Epithelial cell of proximal tubule (primary cell): ENCODE measurements around the gene PRKAR1A. TPM values are rescaled to one million over a fixed set of nuclear protein-coding genes. Genes with fewer than 3 reads are reported as not detected.

Experiments
- DNase-seq: peaks from one replicate; pipeline ENCODE4 v3.0.0-alpha.2; 2011; ENCODE audit warnings: low read depth
- H3K4me3 ChIP-seq: 2 replicates; pipeline ENCODE4 v1.5.1; 2011; ENCODE audit warnings: low read depth, mild to moderate bottlenecking, low read length
- total RNA-seq: library from RNA; depleted of rRNA; stranded (reverse); fragments of >200 nt; gene quantifications from 2 replicates; pipeline ENCODE4 v1.2.3, GENCODE V29; 2015
- TF ChIP-seq, protein P1 (sequence below): conservative IDR thresholded peaks from 2 replicates; pipeline ENCODE4 v1.5.1; 2012; ENCODE audit warnings: low read depth, mild to moderate bottlenecking, low read length

The PRKAR1A gene
- total RNA-seq, 1 donor from 2014 or later = 157 TPM

DNA sequence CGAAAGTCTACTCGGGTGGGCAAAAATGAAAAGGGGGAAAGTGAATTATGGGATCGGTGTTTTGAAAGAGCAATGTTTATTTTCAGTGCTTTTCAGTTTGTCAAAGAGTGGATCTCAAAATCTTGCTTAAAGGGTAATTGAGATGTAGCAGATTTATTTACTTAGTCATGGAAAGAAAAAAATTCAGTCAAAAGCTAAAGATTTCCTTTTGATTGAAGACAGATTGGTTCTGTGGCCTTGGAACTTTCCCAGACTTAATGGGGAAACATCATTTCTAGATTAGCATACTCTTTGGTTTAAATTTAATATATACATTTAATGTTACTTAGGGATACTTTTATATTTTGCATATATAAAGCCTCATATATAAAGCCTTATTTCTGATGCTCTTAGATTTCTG lies 20.6 kb downstream of the PRKAR1A start:
- DNase-seq = no peak
- no peak overlapping the region for H3K4me3 ChIP-seq
- TF ChIP-seq, protein P1, sequence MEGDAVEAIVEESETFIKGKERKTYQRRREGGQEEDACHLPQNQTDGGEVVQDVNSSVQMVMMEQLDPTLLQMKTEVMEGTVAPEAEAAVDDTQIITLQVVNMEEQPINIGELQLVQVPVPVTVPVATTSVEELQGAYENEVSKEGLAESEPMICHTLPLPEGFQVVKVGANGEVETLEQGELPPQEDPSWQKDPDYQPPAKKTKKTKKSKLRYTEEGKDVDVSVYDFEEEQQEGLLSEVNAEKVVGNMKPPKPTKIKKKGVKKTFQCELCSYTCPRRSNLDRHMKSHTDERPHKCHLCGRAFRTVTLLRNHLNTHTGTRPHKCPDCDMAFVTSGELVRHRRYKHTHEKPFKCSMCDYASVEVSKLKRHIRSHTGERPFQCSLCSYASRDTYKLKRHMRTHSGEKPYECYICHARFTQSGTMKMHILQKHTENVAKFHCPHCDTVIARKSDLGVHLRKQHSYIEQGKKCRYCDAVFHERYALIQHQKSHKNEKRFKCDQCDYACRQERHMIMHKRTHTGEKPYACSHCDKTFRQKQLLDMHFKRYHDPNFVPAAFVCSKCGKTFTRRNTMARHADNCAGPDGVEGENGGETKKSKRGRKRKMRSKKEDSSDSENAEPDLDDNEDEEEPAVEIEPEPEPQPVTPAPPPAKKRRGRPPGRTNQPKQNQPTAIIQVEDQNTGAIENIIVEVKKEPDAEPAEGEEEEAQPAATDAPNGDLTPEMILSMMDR = no peak

DNA sequence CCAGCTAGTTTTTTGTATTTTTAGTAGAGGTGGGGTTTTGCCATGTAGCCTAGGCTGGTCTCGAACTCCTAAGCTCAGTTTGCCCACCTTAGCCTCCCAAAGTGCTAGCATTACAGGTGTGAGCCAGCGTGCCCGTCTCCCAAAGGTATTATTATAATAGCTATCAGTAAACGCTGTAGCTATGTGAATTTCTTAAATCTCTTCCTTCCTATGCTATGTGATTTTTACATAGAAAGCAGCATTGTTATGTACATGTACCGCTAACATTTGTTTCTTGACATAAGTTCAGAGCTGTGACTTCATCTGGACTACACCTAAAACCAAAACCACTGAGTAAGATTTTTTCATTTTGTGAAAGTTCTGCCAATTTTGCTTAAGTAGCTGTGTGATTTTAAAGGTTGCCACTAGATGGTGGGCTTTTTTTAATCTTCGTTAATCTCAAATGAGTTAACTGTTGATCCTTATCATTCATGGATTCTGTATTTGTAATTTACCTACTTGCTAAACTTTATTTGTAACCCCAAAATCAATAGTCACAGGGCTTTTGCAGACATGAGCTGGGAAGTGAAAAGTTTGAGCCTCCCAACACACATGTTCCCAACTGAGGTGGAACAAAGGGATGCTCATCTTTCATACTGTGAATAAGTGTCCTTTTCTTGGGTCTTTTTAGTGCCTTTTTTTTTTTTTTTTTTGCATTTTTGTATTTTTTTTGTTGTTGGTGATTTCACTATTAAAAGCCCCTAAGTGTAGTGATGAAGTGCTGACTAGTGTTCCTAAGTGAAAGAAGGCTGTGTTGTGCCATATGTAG lies 21.9 kb downstream of the PRKAR1A start:
- TF ChIP-seq, protein P1 = peak; percentile 51
- no peak for DNase-seq
- no peak overlapping the region for H3K4me3 ChIP-seq

DNA sequence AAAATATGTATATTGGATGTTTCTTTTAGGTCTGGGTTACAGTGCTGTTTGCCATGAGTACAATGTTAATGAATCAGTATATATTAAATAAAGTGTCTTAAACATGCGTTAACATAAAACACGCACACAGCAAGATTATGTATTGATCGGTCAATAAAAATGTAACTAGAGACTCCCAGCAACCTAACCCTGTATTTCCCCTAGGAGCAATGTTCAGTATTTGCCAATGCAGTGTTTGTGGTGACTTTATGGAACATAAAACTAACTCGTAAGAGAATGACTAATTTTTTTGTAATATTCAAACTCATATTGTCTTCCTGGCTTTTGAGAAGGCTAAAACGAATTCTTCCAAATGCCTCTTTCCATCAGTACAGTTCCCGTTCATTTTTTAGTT lies 22.5 kb downstream of the PRKAR1A start:
- TF ChIP-seq, protein P1 = no peak
- DNase-seq = no peak
- H3K4me3 ChIP-seq = no peak overlapping the region

DNA sequence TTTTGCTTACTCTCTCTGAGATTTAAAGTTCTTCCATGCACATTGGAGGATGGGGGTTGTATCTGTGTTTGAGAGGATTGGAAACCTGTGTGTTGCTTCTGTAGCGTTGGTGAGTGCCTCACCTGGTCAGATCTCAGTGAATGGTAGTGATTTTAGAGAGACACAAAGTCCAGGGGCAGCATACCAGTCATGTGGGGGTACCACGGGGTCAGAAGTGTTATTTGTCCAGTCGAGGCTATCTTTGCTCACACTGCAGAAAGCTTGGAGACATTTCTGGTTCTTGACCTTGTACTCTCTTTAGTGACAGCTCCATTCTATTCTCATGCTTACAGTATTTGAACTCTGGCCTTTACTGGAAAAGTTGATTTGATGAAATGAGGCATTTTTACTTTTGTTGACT lies 23.7 kb downstream of the PRKAR1A start:
- TF ChIP-seq, protein P1 = no peak
- DNase-seq = no peak
- no peak overlapping the region for H3K4me3 ChIP-seq

DNA sequence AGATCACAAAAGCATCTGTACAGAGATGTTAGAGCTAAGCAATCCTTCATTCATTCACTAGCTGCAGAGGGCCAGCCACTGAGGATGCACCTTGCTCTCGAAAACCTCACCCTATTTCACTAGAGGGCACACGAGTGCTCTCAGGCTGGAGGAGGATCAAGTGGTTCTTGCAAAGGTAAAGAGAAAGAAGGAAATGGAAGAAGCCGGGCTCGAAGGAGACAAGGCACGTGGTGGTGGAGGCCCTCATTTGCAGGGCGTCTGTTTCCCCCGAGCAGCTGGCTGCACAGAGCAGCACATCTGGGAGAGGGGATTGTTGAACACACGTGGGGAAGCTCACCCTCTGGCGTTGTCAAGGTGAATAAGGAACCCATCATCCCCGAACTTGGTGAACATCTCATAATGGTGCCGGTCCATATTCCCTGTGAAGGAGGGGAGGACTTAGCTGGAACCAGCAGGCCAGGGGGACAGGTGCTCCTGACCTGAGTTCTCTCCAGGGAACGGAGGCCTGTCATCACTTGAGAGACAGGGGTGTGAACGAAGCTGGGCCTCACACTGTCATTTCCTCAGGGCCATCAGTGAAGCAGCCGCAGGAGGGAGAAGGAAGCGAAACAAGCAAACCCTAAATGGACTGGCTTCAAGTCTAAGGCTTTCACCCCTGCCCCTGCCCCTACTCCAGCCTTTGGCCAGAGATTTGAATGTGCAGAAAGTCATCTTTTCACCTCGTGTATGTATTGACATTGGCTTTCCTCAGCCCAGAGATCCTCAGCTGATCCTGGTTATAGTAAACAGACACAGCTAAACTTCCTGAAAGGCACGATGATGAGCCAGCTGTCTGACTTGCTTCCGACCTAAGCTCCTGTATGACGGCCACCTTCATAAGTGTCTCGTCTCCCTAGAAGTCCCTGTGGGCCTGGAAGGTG lies 27.6 kb downstream of the PRKAR1A start:
- TF ChIP-seq, protein P1 = peak; percentile 53
- no peak overlapping the region for H3K4me3 ChIP-seq
- no peak for DNase-seq

DNA sequence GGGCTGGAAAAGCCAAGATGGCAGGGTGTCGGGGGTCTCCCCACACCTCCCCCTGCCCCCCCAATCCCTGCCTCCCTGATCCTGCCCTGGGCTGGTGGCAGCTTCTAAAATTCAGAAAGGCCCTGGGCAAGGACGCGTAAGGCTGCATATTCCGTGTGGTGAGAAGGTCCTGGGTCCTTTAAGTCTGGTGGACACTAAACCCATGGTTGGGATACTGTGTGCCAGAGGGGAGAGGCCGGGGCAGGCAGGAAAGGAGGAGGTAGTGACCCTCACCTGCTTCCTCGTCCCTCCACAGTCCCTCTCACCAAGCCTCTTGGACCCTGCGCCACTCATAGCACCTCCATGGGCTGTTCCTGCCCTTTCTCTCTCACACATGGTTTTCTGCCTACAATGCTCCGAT lies 28.8 kb downstream of the PRKAR1A start:
- DNase-seq = no peak
- TF ChIP-seq, protein P1 = no peak
- no peak overlapping the region for H3K4me3 ChIP-seq
